GM08714 (cell line): ENCODE data around the gene TLE3.
"Not testable (repeated sequence)": the region's sequence is repeated elsewhere in the genome, so short reads cannot be mapped to it uniquely, and the experiment has no call there.

Experiments used
- H3K4me3 ChIP-seq: fragments of 200-500 bp; sonication (Bioruptor generic); 2 replicates; pipeline ENCODE4 v1.5.1; 2014; ENCODE audit warnings: mild to moderate bottlenecking, low read length, inconsistent platforms
- ZNF274 ChIP-seq: IDR thresholded peaks from 2 replicates; pipeline ENCODE4 v1.6.1; 2012; ENCODE audit warnings: mild to moderate bottlenecking, low read depth, low read length

TLE3 gene

DNA sequence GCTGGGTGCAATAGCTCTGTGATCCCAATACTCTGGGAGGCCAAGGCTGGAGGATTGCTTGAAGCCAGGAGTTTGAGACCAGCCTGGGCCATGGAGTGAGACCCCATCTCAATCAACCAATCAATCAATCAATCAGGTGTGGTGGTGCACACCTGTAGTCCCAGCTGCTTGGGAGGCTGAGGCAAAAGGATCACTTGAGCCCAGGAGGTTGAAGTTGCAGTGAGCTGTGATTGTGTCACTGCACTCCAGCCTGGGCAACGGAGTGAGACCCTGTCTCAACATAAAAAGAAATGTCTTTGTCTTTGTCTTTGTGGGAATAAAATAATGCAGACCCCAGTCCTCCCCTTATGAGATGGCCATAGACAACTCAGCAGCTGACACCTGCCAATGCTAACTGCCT, 34.9 kb upstream of the TLE3 start:
- no peak overlapping the region for H3K4me3 ChIP-seq
- no peak for TF ChIP-seq ZNF274

- no peak for TF ChIP-seq ZNF274
- H3K4me3 ChIP-seq, result no peak overlapping the region
These were observed 34.4 kb upstream of the TLE3 start for GRCh38 chr15:70132139-70132538.

DNA sequence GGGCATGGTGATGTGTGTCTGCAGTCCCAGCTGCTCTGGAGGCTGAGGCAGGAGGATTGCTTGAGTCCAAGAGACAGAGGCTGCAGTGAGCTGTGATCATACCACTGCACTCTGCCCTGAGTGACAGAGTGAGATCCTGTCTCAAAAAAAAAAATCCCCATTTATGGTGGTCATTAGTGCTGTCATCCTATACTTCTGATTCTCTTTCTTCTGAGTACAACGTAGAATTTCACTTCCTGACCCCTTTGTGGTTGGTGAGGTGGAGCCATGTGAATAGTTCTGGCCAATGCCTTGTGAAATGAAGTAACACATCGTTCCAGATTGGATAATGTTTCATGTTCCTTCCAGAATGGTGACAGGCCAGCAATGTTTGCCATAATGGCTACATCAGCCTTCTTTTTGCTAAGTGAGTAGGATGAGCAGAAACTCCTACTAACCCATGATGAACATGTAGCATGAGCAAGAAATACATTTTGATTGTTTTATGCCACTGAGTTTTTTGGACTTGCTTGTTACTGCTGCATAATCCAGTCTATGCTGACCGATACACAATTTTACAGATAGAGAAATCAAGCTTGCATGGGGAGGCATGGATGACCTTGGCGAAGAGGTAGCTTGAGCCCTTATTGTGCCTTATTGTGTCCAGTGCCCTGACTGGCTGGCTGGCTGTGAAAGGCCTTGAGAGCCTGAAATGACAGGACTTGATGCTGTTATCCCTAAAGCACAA, 30.9 kb upstream of the TLE3 start:
- no peak for TF ChIP-seq ZNF274
- no peak overlapping the region for H3K4me3 ChIP-seq

DNA sequence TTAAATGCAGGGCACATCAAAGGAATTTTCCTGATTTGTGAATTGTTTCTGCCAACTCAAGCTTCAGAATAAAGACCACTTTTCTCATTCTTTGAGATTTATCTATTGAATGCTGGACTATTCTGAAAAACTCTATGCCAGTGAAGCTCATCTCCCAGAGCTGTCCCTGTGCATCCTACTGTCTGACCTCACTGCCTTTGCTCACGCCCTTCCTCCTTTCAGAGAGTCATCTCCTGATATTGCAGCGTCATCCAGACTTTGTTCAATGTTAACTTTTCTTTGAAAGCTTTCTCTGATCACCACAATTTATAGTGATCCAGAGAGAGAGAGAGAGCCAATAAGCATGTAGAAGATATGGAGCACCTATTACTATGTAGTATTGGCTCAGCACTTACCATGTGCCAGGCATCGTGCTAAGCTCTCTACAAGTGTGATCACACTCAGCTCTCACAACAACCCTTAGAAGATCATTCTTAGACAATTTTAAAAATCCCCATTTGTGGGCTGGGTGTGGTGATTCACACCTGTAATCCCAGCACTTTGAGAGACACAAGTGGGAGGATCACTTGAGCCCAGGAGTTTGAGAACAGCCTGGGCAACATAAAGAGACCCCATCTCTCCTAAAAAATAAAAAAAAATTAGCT, 30.2 kb upstream of the TLE3 start:
- H3K4me3 ChIP-seq, result no peak overlapping the region
- no peak for TF ChIP-seq ZNF274

DNA sequence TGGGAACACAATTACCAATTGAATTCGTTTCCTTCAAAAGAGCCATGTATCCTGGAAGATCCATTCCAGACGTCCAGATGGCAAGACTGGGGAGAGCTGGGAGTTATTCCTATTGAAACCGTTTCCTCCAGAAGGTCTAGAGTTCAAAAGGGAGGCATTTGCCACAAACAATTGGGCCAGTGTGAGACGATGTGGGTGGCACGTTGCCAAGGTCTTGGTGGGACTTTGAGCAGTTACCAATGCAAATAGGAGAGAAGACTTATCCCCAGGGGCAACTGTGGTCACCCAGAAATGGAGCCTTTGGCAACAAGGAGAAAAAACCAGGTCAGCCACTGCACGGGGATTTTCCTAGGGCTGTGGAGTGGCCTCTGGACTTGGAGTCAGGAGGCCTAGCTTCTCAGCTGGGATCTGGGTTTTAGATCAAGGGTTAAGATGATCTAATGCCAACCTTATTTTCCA, 29.6 kb upstream of the TLE3 start:
- TF ChIP-seq ZNF274, result no peak
- H3K4me3 ChIP-seq, result no peak overlapping the region

- TF ChIP-seq ZNF274, result no peak
- H3K4me3 ChIP-seq, result no peak overlapping the region
These were observed 28.6 kb upstream of the TLE3 start for GRCh38 chr15:70126362-70126761.

DNA sequence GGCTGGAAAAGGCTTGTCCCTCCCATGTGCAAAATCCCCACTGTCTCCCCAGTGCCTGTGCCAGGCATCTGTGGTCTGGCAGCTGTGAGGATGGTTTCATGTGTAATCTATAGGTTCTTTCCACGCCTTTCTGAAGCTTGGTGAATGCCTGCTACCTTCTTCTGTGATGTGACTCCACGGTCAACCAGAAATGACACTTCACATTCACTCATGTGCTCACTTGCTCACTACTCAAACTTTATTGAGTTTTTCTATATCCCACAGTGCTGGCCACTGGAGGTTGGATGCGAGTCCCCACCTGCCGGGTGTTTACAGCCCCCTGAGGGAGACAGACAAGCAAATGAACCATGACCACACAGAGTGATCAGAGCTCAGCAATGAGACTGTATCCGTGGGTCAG, 27.9 kb upstream of the TLE3 start:
- no peak overlapping the region for H3K4me3 ChIP-seq
- no peak for TF ChIP-seq ZNF274

- H3K4me3 ChIP-seq, result no peak overlapping the region
- no peak for TF ChIP-seq ZNF274
These were observed 24.0 kb upstream of the TLE3 start for GRCh38 chr15:70121624-70122302.

GRCh38 chr15:70120958-70121623, 23.4 kb upstream of the TLE3 start:
- H3K4me3 ChIP-seq, result no peak overlapping the region
- TF ChIP-seq ZNF274, result no peak

- H3K4me3 ChIP-seq, result no peak overlapping the region
- no peak for TF ChIP-seq ZNF274
These were observed 22.3 kb upstream of the TLE3 start for GRCh38 chr15:70119911-70120508.

DNA sequence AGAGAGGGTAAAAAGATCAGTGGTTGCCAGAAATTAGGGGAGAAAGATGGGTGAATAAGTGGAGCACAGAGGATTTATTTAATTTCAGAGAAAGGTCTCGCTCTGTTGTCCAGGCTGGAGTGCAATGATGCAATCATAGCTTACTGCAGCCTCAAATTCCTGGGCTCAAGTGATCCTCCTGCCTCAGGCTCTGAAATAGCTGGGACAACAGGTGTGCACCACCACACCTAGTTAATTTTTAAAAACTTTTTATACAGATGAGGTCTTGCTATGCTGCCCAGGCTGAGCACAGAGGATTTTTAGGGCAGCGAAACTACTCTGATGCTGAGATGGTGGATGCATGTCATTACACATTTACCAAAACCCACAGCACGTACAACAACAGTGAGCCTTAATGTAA, 20.9 kb upstream of the TLE3 start:
- no peak for TF ChIP-seq ZNF274
- H3K4me3 ChIP-seq, result no peak overlapping the region

DNA sequence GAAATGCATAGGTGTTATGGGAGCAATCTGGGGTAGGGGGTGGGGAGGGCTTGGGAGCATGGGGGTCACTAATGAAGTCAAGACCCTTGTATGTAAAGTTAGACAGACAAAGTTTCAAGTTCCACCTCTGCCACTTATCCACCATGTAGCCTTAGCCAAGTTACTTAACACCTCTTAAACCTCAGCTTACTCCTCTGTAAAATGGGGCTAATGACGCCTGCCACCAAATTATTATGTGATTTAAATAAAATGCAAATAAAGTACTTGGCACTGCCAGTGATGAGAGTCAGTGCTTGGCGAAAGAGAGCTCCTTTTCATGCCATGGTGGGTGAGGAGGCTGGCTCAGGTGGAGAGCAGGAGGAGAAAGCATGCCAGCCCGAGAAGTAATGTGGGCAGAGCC, 18.6 kb upstream of the TLE3 start:
- TF ChIP-seq ZNF274, result no peak
- no peak overlapping the region for H3K4me3 ChIP-seq

DNA sequence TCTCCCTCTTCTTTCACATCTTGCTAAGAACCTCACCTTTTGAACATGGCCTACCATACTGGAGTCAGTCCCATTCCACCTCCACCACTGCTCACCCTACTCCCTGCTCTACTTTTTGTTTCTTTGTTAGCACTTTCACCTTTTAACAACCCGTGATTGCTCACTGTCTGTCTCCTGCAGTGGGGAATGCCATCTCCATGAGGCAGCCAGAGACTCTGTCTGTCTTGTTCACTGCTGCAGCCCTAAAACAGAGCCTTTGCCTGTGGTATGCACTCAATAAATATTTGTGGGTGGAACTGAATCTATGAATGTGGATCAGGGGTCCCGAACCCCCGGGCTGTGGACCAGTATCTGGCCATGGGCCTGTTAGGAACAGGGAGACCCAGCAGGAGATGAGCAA, 16.5 kb upstream of the TLE3 start:
- no peak for TF ChIP-seq ZNF274
- no peak overlapping the region for H3K4me3 ChIP-seq

GRCh38 chr15:70113304-70113700, 15.6 kb upstream of the TLE3 start:
- no peak for TF ChIP-seq ZNF274
- no peak overlapping the region for H3K4me3 ChIP-seq

- not testable (repeated sequence) for H3K4me3 ChIP-seq
These were observed 15.0 kb upstream of the TLE3 start for GRCh38 chr15:70112572-70113303.
